Stimulated activated memory B cell treated with anti-CD40 and anti-IgM and Interleukin-4, amounts not matched to agents 10 μg/mL and 1 μg/mL and 100 μg/mL, for 72 hours (primary cell): ENCODE results near the gene STK24.
A peak's percentile ranks its signal among the peaks of the same experiment; 100 is the strongest.

Source experiments
- ATAC-seq: fragments of 150-1000 bp; cut with Tn5 transposase; 2 replicates; pipeline ENCODE4 v1.10.0; 2021
- H3K27ac Mint-ChIP-seq: one replicate; pipeline ENCODE4 v1.8.0; 2022; ENCODE audit warnings: mild to moderate bottlenecking, mixed read lengths
- H3K27me3 Mint-ChIP-seq: one replicate; pipeline ENCODE4 v1.8.0; 2022; ENCODE audit warnings: mixed read lengths
- H3K36me3 Mint-ChIP-seq: one replicate; pipeline ENCODE4 v1.8.0; 2022; ENCODE audit warnings: mixed read lengths
- H3K4me1 Mint-ChIP-seq: one replicate; pipeline ENCODE4 v1.8.0; 2022; ENCODE audit warnings: mixed read lengths
- H3K4me3 Mint-ChIP-seq: one replicate; pipeline ENCODE4 v1.8.0; 2022; ENCODE audit warnings: mild to moderate bottlenecking, moderate library complexity, mixed read lengths
- H3K9me3 Mint-ChIP-seq: one replicate; pipeline ENCODE4 v1.8.0; 2022; ENCODE audit warnings: mixed read lengths

STK24 gene

DNA sequence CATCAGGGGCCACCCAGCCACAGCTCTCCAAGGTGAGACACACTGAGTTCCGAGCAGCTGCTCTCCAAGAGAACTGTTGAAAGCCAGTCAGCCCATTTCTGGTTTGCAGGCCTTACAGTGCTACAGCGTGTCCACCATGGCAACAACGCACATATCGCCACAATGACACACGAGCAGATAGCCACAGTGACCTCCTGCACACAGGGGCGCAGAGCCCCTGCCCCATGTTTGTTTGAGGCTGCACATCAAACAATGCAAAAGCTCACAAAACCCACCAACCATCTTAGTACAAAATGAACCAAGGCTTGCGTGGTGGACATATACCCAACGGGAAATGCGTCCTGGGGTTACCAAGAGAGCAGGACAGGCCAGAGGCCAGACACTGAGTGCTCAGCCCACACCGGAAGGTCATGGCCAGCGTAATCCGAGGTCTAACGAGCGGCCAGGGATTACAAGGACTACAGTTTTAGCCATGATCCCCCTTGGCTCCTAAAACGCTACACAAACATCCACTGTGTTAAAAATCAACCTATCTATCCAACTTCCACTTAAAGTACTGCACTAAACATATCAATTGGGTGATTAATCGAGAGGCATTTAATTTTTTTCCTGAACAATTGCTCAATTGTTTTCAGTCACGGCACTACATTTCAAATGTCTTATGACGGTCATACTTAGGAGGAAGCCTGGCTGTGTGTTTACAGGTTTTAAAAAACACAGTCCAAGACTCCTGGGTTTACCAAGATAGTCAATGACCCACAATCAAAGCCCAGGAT lies 56.0 kb downstream of the STK24 start:
- Mint-ChIP-seq H3K27ac (peak overlapping the region; percentile 95), H3K4me3 (no peak overlapping the region), H3K27me3 (no peaks in the 10 kb centered on the region), H3K4me1 (peaks cover 94% of the 10 kb centered on the region), H3K9me3 (no peaks in the 10 kb centered on the region), H3K36me3 (peaks cover 28% of the 10 kb centered on the region)
- no peak for ATAC-seq

DNA sequence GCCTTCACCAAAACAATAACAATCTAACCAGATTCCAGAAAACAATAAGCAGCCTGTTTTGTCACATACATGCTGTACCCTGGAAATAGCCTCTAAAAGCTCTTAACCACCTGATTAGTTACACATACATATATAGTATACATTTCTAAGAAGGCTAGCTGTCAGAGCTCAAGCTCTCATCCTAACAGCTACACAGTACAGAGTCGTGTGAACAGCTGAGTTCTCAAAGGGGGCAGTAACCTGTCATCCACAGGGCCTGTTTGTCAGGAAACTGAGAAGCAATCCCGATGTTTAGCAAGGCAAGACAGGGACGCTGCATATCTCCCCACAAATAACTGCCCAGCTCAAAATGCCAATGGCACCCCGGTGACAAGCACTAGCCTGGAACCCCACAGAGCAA lies 56.9 kb downstream of the STK24 start:
- ATAC-seq: no peak
- H3K27ac Mint-ChIP-seq: peak overlapping the region; percentile 95
- peaks cover 95% of the 10 kb centered on the region for H3K4me1 Mint-ChIP-seq
- H3K27me3 Mint-ChIP-seq: no peaks in the 10 kb centered on the region
- peaks cover 36% of the 10 kb centered on the region for H3K36me3 Mint-ChIP-seq
- H3K9me3 Mint-ChIP-seq: no peaks in the 10 kb centered on the region
- H3K4me3 Mint-ChIP-seq: no peak overlapping the region

DNA sequence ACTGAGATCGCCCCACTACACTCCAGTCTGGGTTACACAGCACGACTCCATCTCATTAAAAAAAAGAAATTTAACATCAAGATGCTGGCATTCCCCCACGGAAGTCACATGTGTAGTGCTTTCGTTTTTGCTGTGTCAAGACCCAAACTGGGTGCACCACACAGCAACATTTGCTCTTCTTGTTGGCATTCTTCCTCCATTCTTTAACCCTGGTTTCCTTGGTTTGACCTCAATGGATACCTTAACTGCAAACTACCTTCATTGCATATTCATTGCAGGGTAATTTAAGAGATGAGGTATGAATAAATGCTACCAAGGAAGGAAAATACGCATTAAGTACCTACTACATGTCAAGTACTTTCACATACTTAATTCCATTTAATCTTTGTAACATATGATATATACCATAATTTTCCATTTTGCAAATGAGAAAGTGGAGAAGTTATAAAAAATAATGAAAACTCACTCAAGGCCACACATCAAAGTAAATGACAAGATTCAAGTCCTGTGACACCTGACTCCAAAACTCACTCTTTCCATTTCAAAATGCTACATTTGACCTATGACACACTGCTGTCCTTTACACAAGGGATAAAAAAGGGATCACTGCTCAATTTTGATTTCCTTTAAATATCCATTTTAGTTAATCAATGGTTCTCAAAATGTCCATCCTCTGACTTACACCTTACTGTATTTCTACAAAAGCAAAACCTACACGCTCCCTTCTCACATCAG lies 59.2 kb downstream of the STK24 start:
- Mint-ChIP-seq H3K9me3 (no peaks in the 10 kb centered on the region), H3K4me3 (peak overlapping the region; percentile 47), H3K27me3 (no peaks in the 10 kb centered on the region), H3K4me1 (peaks cover 95% of the 10 kb centered on the region), H3K27ac (peak overlapping the region; percentile 95), H3K36me3 (peaks cover 41% of the 10 kb centered on the region)
- ATAC-seq: peak; percentile 77

GRCh38 chr13:98515818-98516465 lies 61.0 kb downstream of the STK24 start:
- H3K27me3 Mint-ChIP-seq: no peaks in the 10 kb centered on the region
- peak overlapping the region; percentile 56 for H3K4me3 Mint-ChIP-seq
- H3K36me3 Mint-ChIP-seq: peaks cover 39% of the 10 kb centered on the region

GRCh38 chr13:98514288-98514687 lies 62.6 kb downstream of the STK24 start:
- Mint-ChIP-seq H3K36me3 (peaks cover 43% of the 10 kb centered on the region), H3K9me3 (peaks cover 3% of the 10 kb centered on the region), H3K4me3 (peak overlapping the region; percentile 32), H3K27me3 (no peaks in the 10 kb centered on the region), H3K4me1 (peaks cover 95% of the 10 kb centered on the region), H3K27ac (peak overlapping the region; percentile 95)
- no peak for ATAC-seq

More at GRCh38 chr13:98515818-98516465, 61.0 kb downstream of the STK24 start:
- peaks cover 95% of the 10 kb centered on the region for H3K4me1 Mint-ChIP-seq
- ATAC-seq: peak; percentile 48
- H3K27ac Mint-ChIP-seq: peak overlapping the region; percentile 95
- no peaks in the 10 kb centered on the region for H3K9me3 Mint-ChIP-seq

GRCh38 chr13:98513837-98514236 lies 63.1 kb downstream of the STK24 start:
- peaks cover 39% of the 10 kb centered on the region for H3K36me3 Mint-ChIP-seq
- ATAC-seq: no peak
- peaks cover 3% of the 10 kb centered on the region for H3K9me3 Mint-ChIP-seq
- no peaks in the 10 kb centered on the region for H3K27me3 Mint-ChIP-seq
- no peak overlapping the region for H3K4me3 Mint-ChIP-seq
- peak overlapping the region; percentile 95 for H3K27ac Mint-ChIP-seq
- H3K4me1 Mint-ChIP-seq: peaks cover 96% of the 10 kb centered on the region

DNA sequence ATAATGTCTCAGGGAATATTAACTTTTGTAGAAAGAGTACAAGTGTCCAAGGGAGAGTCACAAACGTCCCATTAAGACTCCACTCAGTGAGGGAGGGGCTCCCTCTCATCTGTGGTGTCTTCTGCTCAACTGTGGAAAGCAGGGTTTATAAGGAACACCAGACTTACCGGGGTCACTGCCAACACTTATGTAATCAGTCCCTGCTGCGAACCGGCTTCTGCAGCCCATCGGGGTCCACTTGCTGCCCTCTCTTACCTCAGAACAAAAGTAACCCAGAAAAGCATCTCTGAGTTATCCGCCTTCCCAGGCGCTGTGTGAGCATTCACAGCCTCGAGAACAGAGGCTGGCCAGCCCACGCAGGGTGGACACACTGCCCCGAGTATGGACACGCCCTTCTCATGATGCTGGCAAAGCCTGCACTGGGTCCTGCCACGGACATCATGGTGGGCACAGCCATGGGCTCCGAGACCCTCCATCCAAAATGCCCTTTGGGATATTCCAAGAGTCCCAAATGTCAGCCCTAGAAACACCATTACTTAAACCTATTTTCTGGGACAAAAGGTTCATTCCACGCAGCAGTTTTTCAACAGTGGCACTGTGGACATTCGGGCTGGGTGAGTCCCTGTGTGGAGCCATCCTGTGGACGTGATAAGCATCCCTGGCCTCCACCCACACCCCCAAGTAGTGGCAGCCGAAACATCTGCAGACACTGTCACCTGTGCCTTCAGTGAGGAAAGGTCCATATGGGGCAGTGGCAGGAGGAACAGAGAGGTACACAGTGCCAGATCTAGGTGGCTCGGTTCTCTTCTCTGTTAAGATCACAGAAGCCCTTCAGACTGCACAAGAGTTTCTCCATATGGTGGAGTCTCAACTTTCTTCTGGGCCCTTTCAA lies 63.9 kb downstream of the STK24 start:
- ATAC-seq: no peak
- no peaks in the 10 kb centered on the region for H3K27me3 Mint-ChIP-seq
- H3K36me3 Mint-ChIP-seq: peaks cover 34% of the 10 kb centered on the region
- no peak overlapping the region for H3K4me3 Mint-ChIP-seq
- H3K4me1 Mint-ChIP-seq: peaks cover 97% of the 10 kb centered on the region
- peaks cover 3% of the 10 kb centered on the region for H3K9me3 Mint-ChIP-seq
- peak overlapping the region; percentile 95 for H3K27ac Mint-ChIP-seq

DNA sequence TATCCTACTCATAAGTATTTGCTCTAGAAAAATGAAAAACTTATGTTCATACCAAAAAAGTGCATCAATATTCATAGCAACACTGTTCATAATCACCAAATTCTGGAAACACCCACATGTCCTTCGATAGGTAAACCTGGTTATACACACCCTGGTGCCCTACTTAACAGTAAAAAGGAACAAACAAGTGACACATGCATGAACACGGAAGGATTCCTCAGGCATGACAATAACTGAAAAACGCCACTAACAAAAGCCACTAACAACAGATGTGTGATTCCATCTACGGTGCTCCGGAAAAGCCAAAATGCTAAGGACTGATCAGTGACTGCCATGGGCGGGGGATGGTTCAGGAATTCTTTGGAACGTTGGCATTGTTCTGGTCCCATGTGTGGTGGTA lies 65.5 kb downstream of the STK24 start:
- peaks cover 100% of the 10 kb centered on the region for H3K4me1 Mint-ChIP-seq
- peaks cover 3% of the 10 kb centered on the region for H3K9me3 Mint-ChIP-seq
- H3K4me3 Mint-ChIP-seq: no peak overlapping the region
- H3K27ac Mint-ChIP-seq: peak overlapping the region; percentile 95
- ATAC-seq: peak; percentile 61
- H3K27me3 Mint-ChIP-seq: no peaks in the 10 kb centered on the region
- peaks cover 30% of the 10 kb centered on the region for H3K36me3 Mint-ChIP-seq

DNA sequence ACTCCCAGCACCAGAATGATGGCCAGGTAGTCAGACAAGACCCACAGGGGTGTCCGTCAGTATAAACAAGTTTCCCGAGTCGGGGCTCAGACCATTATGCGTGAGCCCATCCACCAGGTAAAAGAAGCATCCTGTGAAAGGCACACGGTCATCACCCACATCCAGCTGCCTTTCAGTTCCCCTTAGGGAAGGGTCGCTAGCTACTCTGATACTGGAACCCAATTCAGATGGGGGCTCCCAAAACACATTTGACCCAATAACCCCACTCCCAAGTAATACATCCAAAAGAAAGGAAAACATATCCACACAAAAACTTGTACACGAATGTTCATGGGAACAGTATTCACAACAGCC lies 66.8 kb downstream of the STK24 start:
- ATAC-seq: no peak
- Mint-ChIP-seq H3K36me3 (peaks cover 19% of the 10 kb centered on the region), H3K27ac (peak overlapping the region; percentile 95), H3K4me3 (peak overlapping the region; percentile 47), H3K4me1 (peaks cover 100% of the 10 kb centered on the region), H3K27me3 (no peaks in the 10 kb centered on the region), H3K9me3 (peaks cover 3% of the 10 kb centered on the region)

DNA sequence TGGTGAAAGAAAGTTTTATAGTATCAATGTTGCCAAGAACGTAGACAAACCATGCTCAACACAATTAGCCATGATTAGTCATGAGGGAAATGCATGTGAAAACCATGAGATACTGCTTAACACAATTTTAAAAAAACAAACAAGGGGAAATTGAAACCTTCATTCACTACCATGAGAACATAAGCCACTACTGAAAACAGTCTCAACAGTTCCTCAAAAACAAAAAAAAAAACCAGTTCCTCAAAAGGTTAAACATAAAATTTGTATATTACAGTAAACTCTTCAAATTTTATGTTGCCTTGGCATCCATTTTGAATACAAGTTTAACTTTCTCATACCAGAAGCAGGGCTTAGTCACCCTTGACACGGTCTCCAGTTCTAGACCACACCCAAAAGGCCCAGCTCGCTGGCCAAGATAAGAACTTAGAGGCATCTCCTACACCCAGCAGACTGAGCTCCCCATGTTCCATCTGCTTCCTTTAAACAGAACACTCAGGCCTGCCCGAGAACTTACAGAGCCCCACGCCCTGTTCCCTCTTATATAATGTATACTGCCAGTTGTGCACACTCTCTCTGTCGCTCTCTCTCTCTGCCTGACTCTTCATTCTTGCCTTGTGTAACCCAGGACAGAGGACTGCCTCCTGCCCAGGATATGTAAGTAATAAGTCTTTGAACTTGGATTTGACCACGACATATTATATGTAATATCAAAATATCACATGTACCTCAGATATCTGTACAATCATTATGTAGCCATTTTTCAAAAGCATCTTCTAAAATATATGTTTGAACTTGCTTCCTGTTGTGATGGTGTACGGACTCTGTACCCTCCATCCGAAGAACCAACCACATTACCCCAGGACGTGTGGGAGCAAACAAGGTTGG lies 67.4 kb downstream of the STK24 start:
- peak; percentile 85 for ATAC-seq
- no peaks in the 10 kb centered on the region for H3K27me3 Mint-ChIP-seq
- peak overlapping the region; percentile 95 for H3K27ac Mint-ChIP-seq
- peaks cover 100% of the 10 kb centered on the region for H3K4me1 Mint-ChIP-seq
- H3K4me3 Mint-ChIP-seq: peak overlapping the region; percentile 47
- peaks cover 3% of the 10 kb centered on the region for H3K9me3 Mint-ChIP-seq
- peaks cover 18% of the 10 kb centered on the region for H3K36me3 Mint-ChIP-seq

GRCh38 chr13:98508685-98509084 lies 68.2 kb downstream of the STK24 start:
- no peak for ATAC-seq
- Mint-ChIP-seq H3K4me3 (no peak overlapping the region), H3K9me3 (peaks cover 3% of the 10 kb centered on the region), H3K4me1 (peaks cover 100% of the 10 kb centered on the region), H3K27ac (peak overlapping the region; percentile 95), H3K36me3 (peaks cover 24% of the 10 kb centered on the region), H3K27me3 (no peaks in the 10 kb centered on the region)

GRCh38 chr13:98508280-98508679 lies 68.6 kb downstream of the STK24 start:
- H3K36me3 Mint-ChIP-seq: peaks cover 23% of the 10 kb centered on the region
- H3K4me3 Mint-ChIP-seq: no peak overlapping the region
- no peaks in the 10 kb centered on the region for H3K27me3 Mint-ChIP-seq
- peaks cover 100% of the 10 kb centered on the region for H3K4me1 Mint-ChIP-seq
- ATAC-seq: no peak
- H3K27ac Mint-ChIP-seq: peak overlapping the region; percentile 95
- H3K9me3 Mint-ChIP-seq: peaks cover 3% of the 10 kb centered on the region

GRCh38 chr13:98507282-98507797 lies 69.6 kb downstream of the STK24 start:
- no peak for ATAC-seq
- Mint-ChIP-seq H3K27me3 (no peaks in the 10 kb centered on the region), H3K4me3 (no peak overlapping the region), H3K4me1 (peaks cover 99% of the 10 kb centered on the region), H3K36me3 (peaks cover 18% of the 10 kb centered on the region), H3K9me3 (peaks cover 3% of the 10 kb centered on the region), H3K27ac (peak overlapping the region; percentile 95)
